HG02943 (cell line): ENCODE data around the gene SPN.
"Not testable (repeated sequence)": the region's sequence is repeated elsewhere in the genome, so short reads cannot be mapped to it uniquely, and the experiment has no call there.

Source experiments
- ATAC-seq: cut with Tn5 transposase; IDR thresholded peaks from one replicate; pipeline ENCODE4 v1.9.1; 2021; ENCODE audit warnings: mild to moderate bottlenecking, low read depth, moderate library complexity; ENCODE audit not compliant: unreplicated experiment

SPN gene

DNA sequence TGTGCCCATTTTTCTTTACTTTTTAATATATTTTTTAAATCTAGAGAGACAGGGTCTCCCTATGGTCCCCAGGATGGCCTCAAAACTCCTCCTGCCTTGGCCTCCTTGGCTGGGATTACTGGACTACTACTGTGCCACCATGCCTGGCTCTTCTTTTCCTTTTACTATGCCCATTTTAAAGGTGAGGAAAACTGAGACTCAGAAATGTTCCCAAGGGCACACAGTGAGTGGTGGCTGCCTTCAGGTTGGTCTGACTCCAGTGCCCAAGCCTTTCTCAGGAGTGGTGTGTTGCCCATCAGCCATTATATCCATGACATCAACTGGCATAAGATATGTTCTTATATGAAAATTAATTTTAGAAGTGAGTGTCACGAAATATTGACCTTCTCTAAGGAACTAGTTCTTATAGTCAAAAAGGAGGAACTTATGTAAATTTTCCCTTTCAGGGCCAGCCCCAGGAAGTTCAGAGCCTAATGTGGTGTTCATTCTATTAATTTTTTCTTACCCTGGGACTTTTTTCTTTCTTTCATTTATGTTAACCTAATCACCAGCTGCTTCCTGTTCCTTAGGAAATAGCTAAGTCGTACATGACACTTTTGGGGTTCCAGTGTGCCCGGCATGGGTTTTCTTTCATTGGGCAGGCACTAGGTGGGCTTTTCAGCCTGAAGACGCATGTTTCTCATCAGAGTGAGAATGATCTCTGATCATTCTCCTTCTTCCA is 17.9 kb upstream of the SPN start:
- no peak for ATAC-seq

DNA sequence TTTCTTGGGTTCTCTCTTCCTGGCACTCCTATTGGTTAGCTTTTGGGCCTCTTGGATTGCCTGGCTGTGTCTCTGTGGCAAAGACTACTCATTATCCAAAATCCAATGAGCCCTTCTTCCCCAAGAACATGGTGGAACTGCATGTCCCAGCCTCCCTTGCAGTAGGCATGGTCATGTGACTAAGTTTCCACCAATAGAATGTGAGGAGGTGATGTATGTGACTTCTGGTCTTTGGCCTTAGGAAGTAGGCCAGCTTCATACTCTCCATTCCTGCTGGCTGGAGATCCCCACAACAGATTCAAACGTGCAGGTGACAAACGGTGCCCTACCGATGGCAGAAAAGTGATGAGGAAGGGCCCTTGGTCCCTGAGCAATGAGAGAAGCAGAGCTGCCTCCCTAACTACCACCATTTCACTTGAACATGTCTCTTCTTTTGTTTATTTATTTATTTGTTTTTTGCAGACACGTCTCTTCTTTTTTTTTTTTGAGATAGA is 17.3 kb upstream of the SPN start:
- no peak for ATAC-seq

DNA sequence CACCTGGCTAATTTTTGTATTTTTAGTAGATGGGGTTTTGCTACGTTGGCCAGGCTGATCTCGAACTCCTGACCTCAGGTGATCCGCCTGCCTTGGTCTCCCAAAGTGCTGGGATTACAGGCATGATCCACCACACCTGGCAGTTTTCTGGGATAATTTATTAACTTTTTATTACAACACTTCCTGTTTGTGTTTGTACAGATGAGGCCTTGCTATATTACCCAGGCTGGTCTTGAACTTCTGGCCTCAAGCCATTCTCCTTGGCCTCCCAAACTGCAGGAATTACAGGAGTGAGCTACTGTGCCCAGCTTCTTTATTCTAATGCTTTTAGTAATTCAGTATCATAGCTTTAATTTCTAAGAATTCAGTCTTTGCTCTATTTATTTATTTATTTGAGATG is 16.1 kb upstream of the SPN start:
- ATAC-seq = no peak

DNA sequence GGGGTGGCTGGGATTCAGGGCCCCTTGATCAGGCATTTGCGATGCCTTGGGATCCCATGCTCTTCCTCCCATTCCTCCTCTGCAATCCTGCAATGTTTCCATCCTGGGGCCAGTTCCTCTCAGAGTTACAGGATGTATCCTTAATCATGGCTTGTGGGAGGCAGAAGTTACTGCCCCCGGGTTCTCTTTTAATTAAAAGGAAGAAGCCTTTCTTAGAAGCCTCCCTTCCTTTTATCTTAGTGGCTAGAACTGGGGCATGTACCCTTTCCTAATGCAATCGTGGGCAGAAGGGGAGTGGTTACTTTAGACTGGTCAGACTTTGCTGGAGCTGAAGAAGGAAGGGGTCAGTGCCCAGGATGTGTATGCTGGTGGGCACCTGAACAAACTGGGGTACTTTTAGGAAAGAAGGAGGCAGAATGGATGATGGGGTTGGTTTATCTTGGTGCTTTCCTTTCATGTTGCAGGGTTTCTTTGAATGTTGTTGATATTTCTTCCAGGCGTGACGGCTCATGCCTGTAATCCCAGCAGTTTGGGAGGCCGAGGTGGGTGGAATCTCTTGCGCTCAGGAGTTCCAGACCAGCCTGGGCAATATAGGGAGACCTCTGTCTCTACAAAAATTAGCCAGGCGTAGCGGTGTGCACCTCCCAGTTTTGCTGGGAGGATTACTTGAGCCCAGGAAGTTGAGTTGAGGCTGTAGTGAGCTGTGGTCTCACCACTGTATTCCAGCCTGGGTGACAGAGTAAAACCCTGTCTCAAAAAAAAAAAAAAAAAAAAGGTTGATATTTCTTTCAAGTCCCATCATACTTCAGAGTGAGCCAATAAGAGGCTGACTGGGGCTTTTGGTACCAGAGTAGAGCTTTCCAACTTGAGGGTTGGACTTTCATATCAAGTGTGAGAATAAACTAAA is 13.2 kb upstream of the SPN start:
- ATAC-seq = no peak

DNA sequence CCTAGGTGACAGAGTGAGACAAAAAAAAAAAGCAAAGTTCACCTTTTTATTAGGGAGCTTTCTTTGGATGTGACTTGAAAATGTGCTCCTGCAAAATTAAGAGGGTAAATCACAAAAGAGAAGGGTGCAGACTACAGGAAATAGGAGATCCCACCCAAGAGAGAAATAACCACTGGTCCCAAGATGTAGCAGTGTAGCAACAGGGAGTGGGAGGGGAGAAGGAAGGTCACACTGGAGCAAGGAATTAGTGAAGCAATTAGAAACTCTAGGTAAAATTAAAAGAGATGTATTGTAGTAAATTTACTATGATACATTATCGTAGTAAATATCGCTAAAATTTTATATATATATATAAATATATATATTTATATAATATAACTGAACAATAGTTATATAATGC is 12.3 kb upstream of the SPN start:
- no peak for ATAC-seq

DNA sequence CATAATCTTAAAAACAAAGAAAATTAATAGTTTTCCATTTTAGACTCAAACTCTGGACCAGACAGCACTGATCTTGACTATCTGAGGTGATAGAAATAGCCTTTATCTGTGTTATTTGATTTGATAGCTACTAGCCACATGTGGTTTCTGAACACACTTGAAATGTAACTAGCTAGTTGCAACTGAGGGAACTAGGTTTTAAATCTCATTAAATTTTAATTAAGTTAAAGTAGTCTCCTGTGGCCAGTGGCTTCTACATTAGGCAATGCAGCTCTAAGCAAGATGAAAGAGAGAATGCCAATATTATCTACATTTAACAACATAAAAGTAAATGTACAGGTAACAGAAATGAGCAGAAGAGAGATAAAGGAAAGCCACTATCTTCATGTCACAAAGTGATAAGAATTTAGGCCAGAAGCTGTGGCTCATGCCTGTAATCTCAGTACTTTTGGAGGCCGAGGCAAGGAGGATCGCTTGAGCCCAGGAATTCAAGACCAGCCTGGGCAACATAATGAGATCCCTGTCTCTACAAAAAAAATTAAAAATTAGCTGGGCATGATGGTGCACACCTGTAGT is 11.2 kb upstream of the SPN start:
- no peak for ATAC-seq

DNA sequence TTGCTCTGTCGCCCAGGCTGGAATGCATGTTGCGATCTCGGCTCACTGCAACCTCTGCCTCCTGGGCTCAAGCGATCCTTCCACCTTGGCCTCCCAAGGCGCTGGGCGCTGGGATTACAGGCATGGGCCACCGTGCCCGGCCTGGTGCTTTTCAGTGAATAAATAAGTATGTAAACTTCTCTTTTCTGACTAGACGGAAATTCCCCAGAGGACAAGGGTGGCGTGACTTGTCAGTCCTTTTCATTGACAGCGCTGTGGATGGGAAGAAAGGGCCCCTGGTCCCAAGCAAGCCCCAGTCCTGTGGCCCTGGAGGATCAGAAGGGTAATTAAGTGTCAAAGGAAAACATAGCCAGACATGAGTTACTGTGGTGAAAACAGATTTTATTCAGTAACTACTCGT is 9.6 kb upstream of the SPN start:
- no peak for ATAC-seq

DNA sequence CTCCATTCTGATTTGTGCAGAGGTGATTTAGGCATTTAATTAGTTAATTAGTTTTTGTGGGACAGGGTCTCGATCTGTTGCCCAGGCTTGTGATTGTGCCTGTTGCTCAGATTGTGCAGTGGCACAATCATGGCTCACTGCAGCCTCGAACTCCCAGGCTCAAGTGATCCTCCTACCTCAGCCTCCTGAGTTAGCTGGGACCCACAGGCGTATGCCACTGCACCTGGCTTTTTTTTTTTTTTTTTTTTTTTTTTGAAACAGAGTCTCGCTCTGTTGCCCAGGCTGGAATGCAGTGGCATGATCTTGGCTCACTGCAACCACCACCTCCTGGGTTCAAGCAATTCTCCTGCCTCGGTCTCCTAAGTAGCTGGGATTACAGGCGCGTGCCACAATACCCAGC is 9.2 kb upstream of the SPN start:
- ATAC-seq = not testable (repeated sequence)

DNA sequence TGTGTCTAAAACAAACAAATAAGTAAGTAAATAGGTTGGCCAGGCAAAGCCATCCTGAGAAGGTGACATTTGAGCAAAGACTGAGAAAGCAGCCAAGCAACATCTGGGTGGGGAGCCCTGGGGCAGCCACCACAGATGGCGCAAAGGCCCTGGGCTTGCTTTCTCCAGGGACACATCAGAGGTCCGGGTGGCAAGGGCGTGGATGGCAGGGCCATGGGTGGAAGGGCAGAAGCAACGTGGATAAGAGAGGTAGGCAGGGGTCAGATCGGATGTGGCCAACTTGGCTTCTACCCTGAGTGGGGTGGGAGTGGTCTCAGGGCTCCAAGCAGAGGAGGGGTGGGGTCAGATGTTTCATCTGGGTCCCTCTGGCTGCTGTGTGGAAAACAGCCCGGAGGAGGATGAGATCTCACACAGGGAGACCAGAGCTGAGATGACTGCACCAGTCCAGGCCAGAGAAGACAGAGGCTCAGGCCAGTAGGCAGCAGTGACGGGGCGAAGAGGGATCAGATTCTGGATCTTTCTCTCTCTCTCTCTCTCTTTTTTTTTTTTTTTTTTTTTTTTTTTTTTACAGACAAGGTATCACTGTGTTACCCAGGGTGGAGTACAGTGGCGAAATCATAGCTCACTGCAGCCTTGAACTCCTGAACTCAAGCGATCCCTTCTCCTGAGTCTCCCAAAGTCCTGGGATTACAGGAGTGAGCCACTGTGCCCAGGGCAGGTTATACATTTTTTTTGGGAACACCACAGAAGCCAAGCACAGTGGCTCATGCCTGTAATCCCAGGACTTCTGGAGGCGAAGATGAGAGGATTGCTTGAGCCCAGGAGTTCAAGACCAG is 6.1 kb upstream of the SPN start:
- ATAC-seq = no peak

DNA sequence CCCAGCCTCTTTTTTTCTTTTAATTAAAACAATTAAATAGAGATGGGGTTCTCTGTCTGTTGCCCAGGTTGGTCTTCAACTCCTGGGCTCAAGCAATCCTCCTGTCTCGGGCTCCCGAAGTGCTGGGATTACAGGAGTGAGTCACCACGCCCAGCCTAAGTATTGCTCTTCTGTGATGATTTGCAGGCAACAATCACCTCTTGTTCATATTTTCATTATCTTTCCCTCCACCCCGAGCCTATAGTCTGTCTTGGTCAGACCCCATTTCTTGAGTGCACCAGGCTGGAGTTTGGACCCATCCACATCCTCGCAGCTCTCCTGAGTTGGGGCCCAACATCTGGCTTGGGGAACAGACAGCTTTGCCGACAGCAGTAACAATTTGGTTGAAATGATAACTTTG is 4.3 kb upstream of the SPN start:
- ATAC-seq = no peak

DNA sequence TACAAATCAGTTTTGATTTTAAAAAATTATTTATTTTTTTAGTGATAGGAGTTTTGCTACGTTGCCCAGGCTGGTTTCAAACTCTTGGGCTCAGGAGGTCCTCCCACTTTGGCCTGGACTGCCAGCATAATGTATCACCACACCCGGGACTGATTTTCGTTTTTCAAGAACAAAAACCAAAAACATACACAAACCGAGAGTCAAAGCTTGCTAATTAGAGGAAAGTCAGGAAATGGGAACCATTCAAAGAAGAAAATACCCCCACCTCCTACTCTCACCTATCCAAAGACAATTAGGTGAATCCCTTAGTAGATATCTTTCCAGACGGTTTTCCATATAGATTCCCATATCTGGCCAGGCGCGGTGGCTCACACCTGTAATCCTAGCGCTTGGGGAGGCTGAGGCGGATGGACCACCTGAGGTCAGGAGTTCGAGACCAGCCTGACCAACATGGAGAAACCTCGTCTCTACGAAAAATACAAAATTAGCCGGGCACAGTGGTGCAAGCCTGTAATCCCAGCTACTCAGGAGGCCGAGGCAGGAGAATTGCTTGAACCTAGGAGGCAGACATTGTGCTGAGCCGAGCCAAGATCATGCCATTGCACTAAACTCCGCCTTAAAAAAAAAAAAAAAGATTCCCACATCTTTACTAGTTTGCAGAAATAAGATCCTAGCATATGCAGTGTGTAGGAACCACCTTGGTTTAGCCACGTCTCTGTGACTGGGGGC is 883 bp upstream of the SPN start:
- ATAC-seq = no peak

DNA sequence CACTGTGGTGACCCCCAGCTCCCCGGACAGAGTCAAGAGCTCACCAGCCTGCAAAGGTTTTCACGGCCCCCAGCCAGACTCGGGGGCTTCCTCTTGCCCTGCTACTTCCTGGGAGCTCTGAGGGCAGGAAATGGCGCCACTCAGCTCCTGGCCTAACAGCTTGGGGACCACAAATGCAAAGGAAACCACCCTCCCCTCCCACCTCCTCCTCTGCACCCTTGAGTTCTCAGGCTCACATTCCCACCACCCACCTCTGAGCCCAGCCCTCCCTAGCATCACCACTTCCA is 375 bp upstream of the SPN start:
- no peak for ATAC-seq

DNA sequence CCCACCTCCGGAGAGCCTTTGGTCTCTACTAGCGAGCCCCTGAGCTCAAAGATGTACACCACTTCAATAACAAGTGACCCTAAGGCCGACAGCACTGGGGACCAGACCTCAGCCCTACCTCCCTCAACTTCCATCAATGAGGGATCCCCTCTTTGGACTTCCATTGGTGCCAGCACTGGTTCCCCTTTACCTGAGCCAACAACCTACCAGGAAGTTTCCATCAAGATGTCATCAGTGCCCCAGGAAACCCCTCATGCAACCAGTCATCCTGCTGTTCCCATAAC is 702 bp downstream of the SPN start:
- no peak for ATAC-seq

DNA sequence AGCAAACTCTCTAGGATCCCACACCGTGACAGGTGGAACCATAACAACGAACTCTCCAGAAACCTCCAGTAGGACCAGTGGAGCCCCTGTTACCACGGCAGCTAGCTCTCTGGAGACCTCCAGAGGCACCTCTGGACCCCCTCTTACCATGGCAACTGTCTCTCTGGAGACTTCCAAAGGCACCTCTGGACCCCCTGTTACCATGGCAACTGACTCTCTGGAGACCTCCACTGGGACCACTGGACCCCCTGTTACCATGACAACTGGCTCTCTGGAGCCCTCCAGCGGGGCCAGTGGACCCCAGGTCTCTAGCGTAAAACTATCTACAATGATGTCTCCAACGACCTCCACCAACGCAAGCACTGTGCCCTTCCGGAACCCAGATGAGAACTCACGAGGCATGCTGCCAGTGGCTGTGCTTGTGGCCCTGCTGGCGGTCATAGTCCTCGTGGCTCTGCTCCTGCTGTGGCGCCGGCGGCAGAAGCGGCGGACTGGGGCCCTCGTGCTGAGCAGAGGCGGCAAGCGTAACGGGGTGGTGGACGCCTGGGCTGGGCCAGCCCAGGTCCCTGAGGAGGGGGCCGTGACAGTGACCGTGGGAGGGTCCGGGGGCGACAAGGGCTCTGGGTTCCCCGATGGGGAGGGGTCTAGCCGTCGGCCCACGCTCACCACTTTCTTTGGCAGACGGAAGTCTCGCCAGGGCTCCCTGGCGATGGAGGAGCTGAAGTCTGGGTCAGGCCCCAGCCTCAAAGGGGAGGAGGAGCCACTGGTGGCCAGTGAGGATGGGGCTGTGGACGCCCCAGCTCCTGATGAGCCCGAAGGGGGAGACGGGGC is 1.3 kb downstream of the SPN start:
- ATAC-seq = no peak

DNA sequence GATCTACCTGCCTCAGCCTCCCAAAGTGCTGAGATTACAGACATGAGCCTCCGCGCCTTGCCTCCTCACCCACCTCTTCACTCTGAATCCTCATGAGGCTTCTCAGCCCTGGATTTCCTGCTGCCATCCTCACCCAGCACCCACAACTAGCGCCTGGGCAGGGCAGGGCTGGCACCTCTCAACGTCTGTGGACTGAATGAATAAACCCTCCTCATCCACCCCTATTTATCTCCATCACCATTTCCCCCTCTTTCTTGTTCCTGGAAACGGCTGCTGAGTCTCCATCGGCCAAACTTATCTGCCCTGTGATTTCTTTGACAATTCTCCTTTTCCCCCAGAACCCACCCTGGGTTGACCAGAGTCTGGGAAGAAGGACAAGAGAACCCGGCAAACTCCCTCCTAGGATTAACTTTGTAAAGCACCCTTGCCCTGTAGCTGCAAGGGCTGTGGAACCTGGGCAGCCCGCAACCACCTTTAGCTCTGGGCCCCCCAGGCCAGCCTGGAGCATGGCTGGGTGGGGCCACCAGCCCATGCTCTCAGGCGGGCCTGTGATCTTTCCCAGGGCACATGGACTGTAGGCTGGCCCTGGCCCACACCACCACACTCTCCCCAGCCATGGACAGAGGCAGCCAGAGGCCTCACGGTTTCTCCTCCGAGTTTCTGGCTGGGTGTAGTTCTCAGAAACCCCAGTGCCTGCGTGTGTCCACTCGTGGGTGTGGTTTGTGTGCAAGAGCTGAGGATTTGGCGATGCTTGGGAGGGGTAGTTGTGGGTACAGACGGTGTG is 2.4 kb downstream of the SPN start:
- ATAC-seq = no peak

DNA sequence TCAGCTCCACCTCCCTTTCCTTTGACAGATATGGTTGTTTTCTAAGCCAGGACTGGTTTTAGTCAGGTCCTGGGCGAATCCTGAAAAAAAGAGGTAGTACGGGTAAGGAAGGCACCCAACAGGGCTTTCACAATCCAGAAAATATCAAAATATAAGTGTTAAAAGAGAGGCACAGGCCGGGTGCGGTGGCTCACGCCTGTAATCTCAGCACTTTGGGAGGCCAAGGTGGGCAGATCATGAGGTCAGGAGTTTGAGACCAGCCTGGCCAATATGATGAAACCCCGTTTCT is 4.2 kb downstream of the SPN start:
- not testable (repeated sequence) for ATAC-seq

DNA sequence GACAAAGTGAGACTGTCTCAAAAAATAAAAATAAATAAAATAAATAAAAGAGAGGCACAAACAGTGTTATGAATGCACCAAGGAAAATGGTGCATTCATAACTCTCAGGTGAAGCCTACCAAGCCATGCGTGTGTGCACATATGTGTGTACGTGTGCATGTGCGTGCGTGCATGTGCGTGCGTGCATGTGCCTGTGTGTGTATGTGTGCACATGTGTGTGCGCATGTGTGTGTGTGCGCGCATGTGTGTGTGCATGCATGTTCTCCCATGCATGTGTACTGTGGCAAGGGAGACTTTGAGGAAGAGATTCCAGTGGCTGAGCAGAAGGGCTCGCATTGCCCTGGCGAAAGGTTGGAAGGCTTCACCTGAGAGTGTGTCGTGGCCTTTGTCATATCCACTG is 4.7 kb downstream of the SPN start:
- no peak for ATAC-seq

DNA sequence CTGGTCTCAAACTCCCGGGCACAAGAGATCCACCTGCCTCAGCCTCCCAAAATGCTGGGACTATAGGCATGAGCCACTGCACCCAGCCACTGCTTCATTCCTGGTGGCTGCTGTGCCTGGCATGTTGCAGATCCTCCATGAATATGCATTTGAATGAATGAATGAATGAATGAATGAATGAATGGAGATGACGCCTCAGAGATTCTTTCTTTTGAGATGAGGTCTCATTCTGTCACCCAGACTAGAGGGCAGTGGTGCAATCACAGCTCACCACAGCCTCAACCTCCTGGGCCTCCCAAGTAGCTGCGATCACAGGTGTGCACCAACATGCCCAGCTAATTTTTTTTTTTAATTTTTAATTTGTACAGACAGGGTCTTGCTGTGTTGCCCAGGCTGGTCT is 5.2 kb downstream of the SPN start:
- ATAC-seq = no peak

DNA sequence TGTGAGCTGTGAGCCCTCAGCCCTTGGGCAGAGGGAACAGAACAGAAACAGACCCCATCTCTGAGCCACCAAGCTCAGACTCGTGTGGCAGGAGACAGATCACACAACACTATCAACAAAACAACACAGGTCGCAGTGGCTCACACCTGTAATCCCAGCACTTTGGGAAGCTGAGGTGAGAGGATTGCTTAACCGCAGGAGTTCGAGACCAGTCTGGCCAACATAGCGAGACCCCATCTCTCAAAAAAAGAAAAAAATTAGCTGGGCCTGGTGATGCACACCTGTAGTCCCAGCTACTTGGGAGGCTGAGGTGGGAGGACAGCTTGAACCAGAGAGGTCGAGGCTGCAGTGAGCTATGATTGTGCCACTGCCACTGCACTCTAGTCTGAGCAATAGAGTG is 10.5 kb downstream of the SPN start:
- ATAC-seq = no peak
